Frontal cortex (tissue), 4 donors: ENCODE data around the gene MAEA. TPM values are rescaled to one million over a fixed set of nuclear protein-coding genes. Genes with fewer than 3 reads are reported as not detected.
"Not testable (repeated sequence)": the region's sequence is repeated elsewhere in the genome, so short reads cannot be mapped to it uniquely, and the experiment has no call there.

ENCODE experiments used
- DNase-seq, 2 donors: peaks; one replicate each; pipeline ENCODE4 v3.0.0; 2012; ENCODE audit warnings: low spot score in 2 of 2
- FAIRE-seq: peaks from 2 replicates; lab custom pipeline; 2012; peaks lifted over from hg19 to GRCh38; lab: Jason Lieb, UNC
- total RNA-seq: library from RNA; depleted of rRNA; stranded (reverse); fragments of >200 nt; gene quantifications from one replicate; pipeline ENCODE4 v1.2.3, GENCODE V29; 2014
- donor health status: control.
- donor health status: control.
- donor health status: control.

MAEA gene
- total RNA-seq, 1 donor from 2014 or later = 31.4 TPM

DNA sequence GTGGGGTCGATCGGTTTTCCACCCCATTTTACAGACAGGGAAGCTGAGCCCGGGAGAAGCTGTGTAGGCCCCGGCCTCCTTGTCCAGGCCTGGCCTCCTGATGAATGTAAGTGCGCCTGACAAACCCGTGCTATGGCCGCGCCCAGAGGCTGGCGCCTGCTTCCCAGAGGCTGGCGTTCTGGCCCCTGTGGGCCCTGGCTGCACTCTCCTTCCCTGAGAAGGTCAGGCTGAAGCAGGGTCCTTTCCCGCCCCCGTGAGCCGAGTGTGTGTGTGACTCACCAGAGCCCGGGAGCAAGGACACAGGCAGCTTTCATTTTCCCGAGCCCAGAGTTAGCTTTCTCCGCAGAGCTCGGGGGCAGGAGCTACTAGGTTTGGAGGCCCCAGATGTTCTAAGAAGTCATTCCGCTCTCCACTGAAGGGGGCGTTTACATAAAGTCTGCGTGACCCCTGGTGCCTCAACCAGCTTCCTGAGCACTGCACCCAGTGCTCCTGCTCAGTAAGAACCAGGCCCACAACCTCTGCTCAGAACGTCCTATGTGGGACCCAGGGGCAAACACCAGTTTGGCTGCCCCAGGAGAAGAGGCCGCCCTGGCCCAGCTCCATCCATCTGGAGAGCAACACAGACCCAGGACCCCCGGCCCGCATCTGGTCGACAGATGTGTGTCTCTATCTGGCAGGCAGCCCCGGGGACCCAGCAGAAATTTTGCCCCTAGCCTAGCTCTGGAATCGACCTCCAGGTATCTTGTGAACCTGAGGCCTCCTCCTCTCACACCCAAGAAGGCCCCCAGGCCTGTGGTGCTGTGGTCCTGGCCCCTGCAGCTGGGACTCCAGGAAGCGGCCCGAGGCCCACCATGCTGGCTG, 71.0 kb downstream of the MAEA start:
- no peak for FAIRE-seq
- DNase-seq = no peak

DNA sequence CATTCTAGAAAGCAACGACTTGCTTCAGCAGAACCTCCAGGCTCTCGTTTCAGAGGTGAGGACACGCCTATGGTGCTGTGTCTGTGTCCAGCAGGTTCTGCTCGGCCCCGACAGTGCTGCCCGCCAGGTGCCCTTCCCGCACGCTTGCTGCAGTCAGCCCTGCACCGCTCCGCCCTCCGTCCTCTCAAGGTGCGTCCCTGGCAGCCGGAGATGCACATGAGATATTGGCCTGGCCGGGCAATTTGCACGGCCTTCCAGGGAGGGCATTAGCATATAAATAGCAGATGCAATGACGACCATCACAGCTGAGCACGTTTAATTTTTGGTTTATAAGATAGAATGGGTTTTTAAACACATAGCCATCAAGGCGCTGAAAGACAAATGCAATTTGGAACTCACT, 71.7 kb downstream of the MAEA start:
- DNase-seq (no peak), FAIRE-seq (no peak)

DNA sequence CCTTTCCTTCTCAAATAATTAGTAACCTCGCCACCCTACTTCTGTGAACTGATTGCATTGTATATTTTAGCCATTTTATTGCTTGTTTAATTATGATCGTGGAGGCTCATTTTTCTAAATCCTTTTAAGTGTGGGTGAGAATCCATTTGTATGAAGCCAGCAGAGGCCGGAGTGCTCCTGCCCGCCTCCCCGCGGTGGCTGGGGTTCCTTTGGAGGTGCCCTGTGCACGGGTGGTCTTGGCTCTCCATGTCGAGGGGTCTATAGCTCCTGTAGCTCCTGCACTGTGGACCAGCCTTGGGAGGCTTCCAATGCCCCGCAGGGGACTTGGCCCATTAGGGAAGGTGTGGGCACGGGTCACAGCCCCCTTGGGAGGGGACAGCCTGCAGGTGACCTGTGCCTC, 72.4 kb downstream of the MAEA start:
- DNase-seq (no peak), FAIRE-seq (no peak)

DNA sequence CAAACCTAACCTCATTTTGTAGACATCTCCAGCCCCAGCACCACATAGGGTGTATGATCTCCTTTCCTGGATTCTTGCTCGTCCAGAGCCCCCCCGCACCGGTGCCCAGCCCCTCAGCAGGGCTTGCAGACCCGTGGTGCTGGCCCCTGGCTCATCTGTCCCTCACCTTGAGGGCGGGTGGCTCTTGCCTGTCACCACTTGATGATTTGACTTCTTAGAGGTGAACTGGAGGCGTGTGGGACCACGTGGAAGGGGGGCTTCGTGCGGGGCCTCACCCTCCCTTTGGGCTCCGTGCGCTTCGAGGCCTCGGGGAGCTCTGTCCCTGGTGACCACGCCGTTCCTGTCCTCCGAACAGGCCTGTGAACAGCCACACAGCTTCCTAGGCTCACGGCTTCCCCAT, 72.8 kb downstream of the MAEA start:
- no peak for FAIRE-seq
- no peak for DNase-seq

DNA sequence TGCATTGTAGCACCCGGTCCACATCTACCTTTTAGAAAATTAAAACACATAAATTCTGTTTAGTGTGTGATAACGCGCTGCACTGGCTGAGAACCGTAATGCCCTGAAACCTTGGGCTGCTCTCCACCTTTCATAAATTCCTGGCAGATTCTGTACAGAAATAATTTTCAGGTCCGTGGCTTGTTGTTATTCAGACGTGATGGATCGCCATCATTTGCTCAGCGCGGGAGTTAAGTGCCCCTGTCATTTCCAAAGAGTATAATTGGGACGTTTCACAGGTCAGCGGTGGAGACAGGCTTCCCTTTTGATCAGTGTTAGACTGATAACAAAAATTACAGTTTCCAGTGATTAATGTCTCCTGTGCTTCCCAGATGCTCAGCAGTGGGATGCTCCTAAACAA, 73.8 kb downstream of the MAEA start:
- FAIRE-seq = no peak
- DNase-seq = no peak

DNA sequence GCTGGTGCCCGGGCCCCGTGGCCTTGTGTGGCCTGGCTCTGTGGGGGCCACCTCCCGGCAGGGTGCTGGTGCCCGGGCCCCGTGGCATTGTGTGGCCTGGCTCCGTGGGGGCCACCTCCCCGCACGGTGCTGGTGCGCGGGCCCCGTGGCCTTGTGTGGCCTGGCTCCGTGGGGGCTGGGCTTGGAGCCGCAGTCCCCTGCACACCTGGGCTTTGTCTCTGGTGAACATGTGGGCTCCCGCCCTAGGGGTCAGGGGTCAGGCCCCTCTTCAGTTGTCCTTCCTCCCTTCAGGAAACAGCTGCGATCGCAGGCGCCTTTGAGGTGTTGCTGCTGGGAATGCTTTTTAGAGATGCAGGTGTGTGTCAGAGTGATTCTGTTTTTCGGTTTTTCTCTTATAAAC, 74.5 kb downstream of the MAEA start:
- DNase-seq (no peak), FAIRE-seq (no peak)

DNA sequence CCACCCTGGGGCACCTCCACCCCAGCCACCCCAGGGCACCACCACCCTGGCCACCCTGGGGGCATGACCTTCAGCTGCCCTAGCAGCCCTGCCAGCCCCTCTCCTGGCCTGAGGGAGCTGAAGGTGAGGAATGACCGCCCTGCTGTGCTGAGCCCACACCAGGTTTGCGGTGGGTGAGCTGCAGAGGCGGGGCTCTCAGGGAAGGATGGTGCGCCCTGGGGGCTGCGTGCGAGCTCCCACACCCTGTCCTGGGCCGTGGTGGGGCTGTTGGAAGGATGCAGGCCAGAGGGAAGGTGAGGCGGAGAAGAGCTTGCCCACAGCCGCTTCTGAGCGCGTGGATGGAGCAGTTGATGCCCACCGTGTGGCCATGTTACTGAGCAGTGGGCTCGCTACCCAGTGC, 75.1 kb downstream of the MAEA start:
- no peak for FAIRE-seq
- no peak for DNase-seq

DNA sequence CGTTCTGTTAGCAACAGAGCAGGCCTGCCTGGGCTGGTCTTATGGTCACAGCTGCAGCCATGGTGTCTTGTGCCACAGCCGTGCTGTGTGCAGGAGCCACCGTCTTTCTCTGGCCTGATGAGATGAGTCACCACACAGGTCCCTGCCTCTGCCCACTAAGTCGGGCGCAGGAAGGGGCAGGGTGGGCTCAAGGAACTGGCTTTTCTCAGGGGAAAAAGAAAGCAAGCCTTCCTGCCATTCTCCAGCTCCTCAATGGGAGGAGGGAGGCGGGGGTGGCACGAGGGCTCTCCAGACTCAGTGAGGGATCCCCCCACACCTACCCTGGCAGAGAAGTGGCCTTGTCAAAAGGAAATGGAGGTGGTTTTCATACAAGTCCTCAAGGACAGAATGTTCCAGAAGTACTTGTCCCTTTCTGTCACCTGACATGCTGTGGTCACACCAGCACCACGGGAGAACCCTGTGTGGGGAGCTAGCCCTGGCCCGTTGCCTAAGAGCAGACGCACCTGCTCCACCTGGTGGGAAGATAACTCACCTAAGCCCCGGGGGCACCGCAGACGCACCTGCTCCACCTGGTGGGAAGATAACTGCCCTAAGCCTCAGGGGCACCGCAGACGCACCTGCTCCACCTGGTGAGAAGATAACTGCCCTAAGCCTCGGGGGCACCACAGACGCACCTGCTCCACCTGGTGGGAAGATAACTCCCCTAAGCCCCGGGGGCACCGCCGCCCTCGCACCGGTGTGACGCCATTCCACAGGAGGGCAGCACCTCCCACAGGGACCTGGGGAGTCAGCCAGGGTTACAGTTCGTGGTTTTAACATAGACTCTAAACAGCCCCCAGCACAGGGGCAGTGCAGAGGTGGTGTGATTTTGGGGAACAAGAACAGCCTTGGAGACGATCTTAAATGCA, 75.8 kb downstream of the MAEA start:
- DNase-seq (no peak), FAIRE-seq (no peak)

DNA sequence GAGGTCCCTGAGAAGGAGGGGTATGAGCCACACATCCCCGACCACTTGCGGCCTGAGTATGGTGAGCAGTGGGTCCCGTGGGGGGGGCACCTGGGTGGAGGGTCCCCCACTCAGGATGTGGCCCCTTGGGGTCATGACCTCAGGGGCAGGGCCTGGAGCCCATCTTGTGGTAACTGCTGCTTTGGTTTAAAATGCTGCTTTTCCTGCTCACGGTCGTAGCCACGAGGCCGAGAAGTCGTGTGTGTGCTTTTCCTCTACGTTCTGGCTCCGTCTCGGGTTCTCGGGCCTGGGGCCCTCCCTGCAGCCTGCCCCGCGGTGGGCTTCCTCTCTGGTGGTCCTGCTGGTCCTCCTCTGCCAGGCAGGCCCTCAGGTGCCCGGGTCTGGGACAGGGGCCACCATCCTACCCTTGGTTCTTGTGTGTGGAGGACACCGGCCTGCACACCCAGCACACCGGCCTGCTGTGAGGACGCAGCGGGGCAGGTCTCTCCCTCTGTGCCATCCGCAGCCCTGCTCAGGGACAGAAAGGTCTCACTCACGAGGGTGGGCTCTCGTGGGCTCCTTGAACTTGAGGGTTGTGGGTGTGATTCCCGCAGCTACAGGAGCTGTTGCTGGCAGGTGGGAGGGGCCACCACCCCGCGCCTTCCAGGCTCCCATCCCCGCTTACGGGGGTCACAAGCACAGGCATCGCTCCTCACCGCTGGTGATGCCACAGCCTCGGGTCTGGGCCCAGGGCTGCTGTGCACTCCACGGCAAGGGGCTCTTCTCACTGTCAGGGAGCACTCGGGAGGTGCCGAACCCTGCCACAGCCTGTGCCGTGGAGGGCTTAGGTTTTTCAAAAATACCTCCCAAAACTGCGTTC, 76.9 kb downstream of the MAEA start:
- DNase-seq (no peak), FAIRE-seq (no peak)

DNA sequence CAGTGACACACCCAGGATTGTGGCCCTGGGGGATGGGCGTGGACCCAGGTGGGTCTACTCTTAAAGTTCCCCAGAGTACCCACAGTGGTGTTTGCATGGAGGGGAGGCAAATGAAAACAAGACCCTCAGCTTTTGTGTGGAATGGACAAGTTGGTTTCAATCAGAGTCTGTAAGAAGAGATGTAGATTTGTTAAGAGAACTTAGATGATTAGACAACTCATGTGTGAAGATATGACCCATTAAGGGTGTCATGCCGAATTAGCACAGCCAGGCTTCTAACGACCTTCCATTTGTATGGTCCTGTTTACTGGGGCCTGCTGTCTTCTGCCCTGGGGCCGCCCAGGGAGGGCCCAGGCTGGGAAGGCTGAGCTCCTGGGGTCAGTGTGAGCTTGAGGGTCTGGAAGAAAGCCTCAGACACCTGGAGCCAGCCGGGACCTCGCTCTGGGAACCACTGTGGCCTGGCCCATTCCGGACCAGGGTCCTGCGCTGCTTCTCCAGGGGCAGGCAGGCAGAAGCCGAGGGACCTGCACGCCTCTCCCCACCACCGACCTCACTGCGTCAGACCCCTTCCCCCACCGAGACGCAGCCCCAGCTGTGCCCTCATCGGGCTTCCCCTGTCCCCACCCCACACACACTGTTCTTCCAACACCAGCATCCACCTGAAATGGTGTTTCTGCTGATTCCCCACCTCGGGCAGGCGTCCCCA, 77.7 kb downstream of the MAEA start:
- no peak for FAIRE-seq
- no peak for DNase-seq

DNA sequence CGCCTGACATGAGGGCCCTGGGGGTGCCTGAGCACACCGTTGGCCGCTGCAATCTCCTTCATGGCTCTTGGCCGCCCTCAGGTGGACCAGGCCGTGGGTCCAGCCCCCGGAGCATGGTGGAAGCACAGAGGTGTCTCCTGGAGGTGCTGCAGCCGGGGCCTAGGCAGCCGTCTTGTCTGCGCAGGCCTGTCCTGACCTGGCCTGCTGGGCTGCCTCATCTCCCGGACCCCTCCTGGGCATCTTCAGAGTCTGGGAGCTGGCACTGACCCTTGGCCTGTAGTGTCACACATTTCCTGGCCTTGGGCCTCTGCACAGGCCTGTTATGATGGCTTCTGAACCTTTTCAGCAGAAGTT, 78.2 kb downstream of the MAEA start:
- no peak for FAIRE-seq

DNA sequence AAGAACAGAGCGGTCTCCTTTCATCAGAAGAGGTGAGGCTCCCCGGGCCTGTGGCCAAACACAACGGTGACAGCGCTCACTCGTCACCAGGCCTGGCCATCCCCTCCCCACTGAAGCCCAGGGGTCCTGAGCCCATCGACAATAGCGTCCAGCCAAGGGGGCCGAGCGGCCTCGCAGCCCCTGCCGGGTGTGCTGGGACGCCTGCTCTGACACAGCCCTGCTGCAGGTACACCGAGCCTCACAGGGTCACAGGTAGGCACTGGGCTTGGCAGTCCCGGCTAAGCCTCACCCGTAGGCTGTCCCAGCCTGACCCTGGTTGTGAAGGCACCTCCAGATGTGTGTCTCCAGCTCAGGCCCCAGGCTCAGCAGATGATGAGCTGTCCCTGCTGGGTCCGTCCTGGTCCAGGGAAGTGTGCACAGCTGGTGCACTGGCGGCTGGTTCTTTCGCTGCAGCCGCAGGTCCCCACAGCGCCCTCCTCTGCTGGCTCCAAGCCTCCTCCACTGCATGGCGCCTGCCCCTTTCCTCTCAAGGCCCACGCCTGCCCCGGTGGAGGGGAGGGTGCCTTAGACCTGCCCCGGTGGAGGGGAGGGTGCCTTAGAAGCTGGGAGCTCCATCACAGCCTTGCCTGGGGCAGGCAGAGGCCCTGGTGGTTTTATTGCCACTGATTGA, 78.9 kb downstream of the MAEA start:
- no peak for FAIRE-seq
- no peak for DNase-seq

More for the DNA sequence above, 78.2 kb downstream of the MAEA start:
- no peak for DNase-seq

DNA sequence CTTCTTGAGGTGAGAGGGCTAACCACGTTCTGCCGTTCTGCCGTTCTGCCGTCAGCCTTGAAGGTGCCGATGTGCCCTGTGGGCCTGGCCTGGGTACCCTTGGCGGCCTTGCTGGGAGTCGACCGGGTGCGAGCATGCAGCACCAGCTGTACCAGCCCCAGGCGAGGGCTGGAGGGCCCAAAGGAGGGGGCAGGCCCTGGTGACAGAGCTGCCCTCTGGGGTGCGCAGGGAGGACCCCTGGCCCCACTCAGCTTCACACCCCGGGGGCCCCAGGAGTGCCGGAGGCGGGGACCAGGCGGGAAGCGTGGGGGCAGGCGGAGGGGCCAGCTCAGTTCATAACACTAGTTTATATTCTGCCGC, 79.4 kb downstream of the MAEA start:
- DNase-seq (no peak), FAIRE-seq (no peak)

DNA sequence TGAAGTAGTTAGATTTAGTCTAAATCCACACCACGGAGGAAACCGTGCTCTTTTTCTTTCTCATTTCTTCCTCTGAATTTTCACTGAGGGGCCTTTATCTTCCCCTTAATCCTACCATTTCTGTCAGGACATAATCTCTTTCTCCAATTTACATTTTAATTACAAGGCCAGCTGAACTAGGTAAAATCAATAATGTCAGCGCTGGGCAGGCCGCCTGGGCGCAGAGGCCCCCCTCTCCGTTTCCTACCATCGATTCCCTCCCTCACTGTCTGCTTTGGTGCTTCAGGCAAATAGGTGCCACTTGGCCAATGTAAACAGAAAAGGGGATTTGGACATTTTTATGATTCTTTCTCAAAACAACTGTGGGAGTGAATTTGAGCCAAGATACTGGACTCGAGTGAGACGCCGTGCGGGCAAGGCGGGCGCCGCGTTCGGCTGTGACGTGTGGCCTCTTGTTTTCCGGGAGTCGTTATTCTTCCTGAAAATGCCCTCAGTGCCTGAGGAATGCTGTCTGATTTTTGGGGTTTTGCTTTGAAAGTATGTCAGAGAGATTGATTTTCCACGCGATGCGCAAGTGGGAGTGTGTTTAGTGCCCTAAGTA, 79.9 kb downstream of the MAEA start:
- DNase-seq = no peak

DNA sequence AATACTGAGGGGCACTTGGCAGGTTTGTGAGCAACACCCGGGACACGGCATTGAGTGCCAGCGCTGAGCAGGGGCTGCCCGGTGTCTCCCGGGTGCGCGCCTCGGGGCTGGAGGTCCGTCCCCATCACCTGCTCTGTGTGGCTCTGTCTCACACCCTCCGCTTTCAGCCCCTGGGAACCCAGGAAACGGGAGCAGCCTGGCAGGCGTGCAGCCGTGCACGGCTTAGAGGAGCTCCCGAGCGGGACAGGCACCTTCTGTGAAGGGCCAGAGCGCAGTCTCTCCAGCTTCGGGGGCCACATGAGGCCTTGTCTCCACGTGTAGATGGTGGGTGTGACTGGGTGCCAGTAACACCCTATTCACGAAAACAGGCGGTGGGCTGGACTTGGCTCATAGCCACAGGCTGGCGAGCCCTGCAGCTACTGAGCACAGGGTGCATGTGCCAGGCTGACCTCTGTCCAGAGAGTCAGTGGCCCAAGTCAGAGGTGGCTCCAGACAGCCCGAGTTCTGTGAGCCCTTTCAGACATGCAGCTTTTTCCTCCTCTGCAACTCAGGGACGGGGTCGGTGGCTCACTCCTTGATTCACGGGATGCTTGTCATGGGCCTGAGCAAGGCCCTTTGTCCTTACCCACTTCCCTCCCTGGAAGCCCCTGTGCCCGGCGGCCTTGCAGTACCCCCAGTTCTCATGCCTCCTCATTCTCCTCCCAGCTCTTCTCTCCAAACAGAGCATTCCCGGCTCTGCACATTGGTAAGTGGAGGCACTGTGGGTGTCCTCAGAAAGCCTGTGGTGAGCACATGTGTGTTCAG, 80.8 kb downstream of the MAEA start:
- FAIRE-seq = no peak
- DNase-seq = no peak

More for the DNA sequence above, 79.9 kb downstream of the MAEA start:
- FAIRE-seq = no peak

DNA sequence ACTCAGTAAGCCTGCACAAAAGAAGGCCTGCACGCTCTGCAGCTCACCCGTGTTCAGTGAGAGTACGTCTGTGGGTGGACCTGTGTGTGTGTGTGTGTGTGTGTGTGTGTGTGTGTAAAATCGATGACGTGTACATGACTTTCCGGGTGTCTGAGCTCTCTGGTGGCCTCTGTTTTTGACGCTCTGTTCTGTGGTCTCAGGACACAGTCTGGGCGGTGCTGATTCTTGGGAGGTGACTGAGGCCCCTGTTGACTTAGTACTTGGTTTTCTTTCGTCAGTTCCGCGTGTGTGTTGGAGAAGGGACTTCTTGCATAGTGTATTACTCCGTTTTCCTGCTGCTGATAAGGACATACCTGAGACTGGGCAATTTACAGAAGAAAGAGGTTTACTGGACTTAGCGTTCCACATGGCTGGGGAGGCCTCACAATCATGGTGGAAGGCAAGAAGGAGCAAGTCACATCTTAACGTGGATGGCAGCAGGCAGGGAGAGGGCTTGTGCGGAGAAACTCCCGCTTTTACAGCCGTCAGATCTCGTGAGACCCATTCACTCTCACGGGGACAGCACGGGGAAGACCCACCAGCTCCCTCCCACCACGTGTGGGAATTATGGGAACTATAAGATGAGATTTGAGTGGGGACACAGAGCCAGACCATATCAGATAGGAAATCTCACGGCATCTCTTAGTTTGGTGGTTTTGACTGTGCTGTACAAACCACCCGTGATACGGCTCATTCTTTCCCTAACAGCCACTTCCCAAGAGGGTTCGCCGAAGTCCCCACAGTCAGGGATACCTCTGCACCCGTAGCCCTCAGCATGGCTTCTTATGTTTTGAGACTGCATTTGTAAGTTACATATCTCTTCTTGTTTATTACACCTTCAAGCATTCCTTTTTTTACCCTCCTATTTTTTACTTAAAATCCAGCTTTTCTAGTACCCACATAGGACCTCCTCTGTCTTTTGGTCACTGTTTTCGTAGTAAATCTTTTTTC, 81.8 kb downstream of the MAEA start:
- no peak for FAIRE-seq

DNA sequence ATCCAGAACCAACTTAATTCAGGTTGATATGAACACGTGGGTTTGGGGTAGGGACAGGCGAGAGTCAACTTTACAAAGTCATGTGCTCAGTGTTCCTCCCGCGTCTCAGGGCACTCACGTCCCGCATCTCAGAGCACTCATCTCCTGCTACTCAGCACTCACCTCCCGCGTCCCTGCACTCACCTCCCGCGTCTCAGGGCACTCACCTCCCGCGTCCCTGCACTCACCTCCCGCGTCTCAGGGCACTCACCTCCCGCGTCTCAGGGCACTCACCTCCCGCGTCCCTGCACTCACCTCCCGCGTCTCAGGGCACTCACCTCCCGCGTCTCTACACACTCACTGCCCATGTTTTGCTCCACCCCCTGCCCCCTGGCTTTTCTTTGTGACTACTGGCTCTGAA, 82.9 kb downstream of the MAEA start:
- not testable (repeated sequence) for FAIRE-seq, DNase-seq

More for the DNA sequence above, 81.8 kb downstream of the MAEA start:
- DNase-seq = no peak
